ENCODE data around the gene IPCEF1. TPM values are rescaled to one million over a fixed set of nuclear protein-coding genes. Genes with fewer than 3 reads are reported as not detected.

Gene IPCEF1, protein sequence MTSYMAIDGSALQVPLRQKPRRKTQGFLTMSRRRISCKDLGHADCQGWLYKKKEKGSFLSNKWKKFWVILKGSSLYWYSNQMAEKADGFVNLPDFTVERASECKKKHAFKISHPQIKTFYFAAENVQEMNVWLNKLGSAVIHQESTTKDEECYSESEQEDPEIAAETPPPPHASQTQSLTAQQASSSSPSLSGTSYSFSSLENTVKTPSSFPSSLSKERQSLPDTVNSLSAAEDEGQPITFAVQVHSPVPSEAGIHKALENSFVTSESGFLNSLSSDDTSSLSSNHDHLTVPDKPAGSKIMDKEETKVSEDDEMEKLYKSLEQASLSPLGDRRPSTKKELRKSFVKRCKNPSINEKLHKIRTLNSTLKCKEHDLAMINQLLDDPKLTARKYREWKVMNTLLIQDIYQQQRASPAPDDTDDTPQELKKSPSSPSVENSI
- total RNA-seq = 2.2 and 2.3 TPM in 2 replicates

DNA sequence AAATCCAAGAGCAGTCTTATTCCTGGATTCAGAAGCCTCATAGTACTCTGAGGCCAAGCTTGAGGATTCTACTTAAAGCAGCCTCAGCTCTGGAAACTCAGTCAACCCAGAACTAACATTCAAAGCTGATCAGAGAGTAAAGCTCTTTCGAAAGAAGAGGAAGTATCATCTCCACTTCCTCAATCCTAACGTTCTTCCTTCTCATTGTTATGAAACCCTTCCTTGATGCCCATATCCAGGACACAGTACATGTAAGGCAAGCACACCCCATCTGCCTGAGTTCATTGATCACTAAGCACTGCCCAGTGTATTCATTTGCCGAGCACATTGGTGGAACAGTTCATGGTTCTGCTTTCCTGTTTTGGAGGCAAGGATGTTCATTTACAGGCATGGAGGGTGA, at the start of gene IPCEF1:
TSS of gene IPCEF1 (minus strand) at position 114 of the 400 bp plus-strand sequence. CDS start 90,856 bp downstream, outside the sequence.
- no peak for DNase-seq

DNA sequence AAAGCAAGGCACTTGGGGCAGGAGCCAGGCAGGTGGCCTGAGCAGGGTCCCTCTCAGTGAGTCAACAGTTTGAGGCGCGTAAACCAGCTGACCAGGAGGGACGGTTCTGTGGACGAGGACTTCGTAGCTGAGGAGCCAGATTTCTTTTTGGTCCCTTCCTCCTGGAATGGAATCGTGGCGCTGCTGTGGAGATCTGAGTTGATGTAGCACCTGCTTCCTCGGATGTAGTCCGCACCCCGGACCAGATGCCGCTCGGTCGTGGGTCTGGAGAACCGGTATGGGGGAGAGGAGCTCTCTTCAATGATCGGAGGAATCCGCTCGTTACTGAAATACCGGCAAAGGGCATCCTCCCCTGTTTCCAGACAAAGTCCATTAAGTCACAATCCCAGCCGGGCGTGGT, 49.7 kb upstream of the IPCEF1 start:
- no peak for DNase-seq

DNA sequence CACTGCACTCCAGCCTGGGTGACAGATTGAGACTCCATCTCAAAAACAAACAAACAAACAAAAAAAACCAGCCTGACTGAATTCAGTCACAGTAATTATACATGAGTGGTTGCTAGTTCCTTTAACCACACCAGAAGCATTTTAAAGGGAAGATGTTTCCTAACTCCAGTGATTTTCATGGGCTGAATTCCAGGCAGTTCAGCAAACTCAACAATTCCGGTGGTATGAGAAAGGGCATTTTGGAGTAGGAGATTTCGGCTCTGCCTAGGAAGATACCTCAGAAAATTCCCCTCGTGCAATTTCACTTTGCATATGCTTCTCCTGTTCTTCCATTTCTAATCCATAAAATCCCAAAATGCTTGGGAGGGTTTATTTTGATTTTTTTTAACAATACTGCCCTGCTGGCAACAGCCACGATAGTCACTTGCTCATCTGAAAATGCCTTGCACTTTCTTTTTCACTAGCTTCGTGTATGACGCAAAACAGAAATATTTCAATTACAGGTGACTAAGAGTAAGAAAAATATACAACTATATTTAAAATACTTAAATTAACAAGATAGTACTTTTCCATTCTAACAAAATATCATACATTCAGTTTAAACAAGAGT, 48.3 kb upstream of the IPCEF1 start:
- no peak for DNase-seq

DNA sequence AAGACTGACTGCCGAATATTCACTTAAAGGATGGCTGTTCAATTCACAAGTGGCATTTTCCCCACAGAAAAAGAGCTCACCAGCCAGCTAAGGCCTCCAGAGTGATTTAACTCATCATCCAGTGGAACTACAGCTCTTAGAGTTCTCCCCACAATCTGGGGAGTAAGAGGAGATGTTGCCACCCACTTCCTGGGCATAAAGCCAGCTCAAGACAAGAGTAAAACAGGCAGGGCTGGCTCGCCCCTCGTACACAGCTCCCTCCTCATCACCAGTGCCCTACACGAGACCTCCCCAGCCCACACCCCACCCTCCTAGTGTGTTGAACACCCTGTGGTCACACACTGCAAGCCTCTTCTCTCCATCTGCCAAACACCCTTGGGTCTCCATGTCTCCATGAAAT, 47.2 kb upstream of the IPCEF1 start:
- DNase-seq = peak; percentile 29

DNA sequence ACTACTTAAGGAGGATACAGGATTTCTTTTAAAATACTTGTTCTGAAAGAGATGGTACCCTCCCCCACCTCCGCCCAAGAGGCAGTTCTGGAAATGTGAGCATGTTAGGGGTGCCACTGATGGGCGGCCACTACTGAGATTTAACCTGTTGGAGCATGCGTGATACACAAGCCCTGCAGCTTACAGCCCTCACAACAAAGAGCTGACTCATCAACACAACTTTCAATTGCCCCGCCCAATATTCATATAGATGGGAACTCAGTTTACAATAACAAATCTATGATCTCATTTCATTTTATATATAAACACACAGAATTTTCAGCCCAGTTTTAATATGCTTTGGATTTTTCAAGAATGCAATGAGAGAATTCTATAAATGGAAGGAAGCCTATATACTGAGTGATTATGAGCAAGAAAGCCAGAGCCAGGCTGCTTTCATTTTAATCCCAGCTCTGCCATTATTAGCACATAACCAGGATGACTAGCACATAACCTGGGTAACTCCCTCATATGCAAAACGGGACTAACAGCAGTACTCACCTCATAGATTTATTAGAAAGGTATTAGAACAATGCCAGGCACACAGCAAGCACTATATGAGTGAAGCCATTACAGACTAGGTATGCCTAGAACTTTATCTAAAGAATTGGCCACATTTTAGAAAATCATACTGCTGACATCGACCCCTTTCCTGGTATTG, 45.6 kb upstream of the IPCEF1 start:
- DNase-seq = no peak

DNA sequence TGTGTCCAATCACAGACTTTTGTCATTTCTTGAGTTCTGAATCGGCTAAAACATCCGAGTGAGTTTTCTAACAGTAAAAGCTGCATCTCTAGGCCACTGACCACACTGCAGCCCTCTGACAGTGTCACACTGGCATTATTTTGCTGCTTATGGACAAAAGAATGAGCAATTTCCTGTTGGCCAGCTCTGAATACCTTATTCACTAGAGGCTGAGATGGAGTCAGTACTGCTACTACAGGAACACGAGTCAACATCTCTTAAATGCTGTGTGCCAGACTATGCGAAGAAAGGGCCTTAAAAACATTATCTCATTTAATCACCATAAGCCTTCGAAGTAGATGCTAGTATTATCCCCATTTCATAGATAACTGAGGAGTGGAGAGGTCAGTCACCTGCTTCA, 42.5 kb upstream of the IPCEF1 start:
- DNase-seq = peak; percentile 90

DNA sequence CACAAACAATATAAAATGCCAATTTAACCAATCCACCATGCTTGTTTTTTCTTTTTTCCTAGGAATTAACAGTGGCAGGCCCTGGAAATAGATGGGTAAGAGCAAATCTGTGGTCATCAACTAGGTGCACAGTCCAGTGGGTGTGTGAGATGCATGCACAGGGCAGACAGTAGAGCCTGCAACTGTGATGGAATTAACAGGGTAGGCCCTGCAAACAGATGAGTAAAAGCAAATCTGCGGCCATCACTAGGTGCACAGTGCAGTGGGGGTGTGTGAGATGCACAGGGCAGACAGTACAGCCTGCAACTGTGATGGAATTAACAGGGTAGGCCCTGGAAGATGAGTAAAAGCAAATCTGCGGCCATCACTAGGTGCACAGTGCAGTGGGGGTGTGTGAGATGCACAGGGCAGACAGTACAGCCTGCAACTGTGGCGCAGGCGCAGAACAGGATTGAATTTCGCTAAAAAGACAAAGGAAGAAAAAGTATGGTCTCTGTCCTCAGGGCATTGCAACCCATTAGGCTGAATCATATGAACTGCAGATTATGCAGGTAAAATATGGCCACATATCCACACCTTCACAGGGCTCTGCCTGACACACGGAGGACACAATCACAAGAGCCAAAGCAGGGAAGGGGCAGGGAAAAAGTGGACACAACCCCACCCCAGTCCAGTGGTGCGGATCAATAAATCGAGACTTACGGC, 41.0 kb upstream of the IPCEF1 start:
- DNase-seq = no peak

DNA sequence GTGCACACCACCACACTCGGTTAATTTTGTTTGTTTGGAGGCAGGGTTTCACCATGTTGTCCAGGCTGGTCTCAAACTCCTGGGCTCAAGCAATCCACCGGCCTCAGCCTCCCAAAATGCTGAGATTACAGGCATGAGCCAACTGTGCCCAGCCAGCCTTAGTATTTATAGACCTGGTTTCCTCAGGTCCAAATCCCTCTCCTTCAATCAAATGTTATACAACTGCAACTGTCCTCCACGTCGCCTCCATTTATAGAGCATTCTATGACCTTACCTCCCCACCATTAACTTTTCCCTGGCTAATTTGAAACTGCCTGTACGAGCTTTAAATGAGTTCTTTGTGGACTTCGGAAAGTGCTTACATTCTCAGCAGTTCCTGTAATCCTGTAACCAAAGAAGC, 39.3 kb upstream of the IPCEF1 start:
- no peak for DNase-seq

DNA sequence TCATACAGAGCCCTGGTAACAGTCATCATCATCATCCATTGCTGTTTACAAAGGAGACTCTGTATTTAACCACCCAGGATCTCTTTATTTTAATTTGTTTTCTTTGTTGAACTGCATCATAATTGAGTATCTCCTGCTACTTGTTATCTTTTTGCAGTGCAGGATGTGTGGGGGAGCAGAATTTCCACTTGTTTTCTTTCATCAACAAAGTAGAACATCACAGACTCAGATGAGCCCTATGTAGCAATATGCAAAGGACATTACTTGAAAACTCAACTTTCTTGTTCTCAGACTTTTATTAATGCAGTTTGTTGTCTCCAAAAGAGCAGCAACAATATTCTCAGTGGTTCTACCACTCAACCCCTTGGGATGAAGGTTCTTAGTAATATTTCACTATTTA, 38.7 kb upstream of the IPCEF1 start:
- no peak for DNase-seq

DNA sequence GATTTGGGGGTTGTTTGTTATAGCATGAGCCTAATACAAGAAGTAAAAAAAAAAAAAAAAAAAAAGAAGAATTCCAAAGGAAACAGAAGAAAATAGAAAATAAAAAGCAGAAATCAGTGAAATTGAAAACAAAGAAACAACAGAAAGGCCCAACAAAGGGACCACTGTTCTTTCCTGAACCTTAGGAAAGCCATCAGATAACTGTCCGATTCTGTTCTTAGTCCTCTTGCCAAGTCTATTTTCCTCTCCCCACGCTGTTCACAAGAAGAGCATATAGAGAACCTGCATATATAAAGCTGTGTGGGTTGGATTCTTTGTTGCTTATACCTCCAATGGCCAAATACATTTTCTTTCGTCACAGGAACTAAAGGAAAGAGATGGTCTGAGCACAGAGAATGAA, 38.0 kb upstream of the IPCEF1 start:
- no peak for DNase-seq

DNA sequence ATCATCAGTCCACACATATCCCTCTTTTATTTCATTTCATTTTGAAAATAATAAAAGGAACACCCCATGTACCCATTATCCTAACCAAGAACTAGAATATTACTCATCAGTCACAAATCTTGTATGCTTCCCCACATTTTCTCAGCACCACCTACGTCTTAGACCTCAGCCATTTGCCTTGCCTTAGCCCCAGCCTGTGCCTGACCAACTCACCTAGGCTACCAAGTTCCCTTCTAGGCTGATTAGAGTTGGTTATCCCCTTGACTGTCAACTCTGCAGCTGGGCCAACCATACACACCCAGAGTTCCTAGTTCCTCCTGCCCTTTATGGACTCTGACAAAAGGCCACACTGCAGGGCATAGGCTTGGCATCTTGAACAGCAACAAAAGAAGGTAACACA, 33.4 kb upstream of the IPCEF1 start:
- DNase-seq = no peak

DNA sequence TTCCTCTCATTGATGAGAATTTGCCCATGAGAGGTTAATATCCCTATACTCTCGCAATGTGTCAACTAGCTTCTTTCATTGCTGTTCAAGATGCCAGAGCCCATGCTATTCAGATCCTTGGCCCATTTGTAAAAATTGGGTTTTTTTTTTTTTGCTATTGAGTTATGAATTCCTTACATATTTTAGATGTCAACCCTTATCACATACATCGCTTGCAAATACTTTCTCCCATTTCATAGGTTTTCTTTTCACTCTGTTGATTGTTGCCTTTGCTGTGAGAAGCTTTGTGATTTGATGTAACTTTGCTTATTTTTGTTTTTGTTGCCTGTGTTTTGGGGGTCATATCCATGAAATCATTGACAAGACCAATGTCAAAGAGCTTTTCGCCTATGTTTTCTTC, 32.2 kb upstream of the IPCEF1 start:
- no peak for DNase-seq

DNA sequence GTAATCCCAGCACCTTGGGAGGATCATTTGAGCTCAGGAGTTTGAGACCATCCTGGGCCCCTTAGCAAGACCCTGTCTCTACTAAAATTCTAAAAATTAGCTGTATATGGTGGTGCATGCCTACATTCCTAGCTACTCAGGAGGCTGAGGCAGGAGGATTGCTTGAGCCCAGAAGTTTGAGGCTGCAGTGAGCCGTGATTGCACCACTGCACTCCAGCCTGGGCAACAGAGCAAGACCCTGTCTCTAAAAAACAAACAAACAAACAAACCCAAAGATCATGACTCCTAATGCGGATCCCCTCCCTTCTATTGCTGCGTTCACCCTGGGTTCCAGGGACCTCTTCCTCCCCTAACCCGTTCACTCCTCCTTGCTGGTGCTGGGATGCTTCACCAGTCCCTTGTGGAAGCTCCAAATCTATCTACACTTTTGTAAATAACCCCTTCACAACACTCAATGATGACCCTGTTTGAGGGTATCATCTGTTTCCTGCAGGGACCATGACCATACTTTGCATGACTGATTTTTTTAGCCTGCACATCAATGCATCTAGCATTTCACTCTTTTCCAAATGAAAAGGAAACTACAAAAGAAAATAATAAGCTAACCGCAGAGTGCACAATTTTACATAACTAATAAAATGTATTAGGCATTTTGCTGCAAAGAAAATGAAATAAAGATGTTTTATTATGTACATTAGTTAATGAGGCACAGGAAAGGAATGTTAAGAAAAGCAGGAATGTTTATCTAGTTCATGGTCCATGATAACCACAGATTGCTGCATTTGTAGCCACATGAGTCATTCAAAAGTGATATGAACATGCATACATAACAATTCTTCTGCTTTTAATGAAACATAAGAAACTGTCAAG, 30.5 kb upstream of the IPCEF1 start:
- peak; percentile 65 for DNase-seq

DNA sequence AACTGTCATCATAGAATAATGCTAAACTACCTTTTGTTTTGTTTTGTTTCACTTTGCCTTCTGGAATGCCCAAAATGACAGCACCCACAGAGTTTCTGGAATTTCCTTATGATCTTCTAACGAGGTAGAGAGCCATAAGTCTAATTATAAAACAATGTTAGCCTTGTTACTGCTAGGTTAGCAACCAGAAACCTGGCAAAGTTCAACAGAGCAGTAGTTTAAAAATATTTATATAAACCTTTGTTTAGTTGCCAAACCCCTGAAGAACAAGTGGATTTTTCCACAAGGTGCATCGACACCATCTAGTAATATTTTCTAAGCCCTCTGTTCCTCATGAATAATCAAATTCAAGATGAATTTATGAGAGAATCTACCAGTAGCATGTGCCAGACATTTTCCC, 27.6 kb upstream of the IPCEF1 start:
- no peak for DNase-seq

DNA sequence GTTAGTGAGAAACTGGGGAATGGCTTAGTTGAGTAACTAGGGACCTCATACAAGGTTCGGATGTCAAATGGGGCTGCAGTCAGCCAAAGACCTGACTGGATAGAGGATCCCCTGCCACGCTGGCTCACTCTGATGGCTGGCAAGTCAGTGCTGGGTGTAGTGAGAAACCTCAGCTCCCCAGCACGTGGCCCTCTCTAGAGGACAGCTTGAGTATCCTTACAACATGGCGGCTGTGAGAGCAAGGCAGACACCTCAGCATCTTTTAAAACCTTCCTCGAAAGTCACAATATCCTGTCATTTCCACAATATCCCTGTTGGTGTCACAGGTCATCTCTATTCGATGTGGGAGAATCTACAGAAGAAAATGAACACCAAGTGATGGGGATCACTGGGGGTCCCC, 26.7 kb upstream of the IPCEF1 start:
- no peak for DNase-seq

DNA sequence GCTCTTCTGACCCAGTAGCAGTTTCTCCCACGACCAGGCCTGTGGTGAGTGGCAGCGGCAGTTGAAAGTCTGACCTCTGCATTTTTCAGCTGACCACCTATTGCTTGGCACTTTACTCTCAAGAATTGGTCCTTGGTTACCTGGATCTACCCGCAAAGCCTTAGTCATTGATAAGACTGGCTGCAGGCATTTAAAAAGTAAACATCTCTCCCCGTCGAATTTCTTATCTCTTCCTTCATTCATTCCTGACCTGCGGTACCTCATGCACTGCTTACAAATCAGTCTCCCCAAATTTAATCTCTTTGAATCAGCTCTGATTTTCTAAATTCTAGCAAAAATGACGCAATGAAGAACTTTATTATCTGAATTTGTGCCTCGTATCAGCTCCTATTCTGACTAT, 26.1 kb upstream of the IPCEF1 start:
- no peak for DNase-seq

DNA sequence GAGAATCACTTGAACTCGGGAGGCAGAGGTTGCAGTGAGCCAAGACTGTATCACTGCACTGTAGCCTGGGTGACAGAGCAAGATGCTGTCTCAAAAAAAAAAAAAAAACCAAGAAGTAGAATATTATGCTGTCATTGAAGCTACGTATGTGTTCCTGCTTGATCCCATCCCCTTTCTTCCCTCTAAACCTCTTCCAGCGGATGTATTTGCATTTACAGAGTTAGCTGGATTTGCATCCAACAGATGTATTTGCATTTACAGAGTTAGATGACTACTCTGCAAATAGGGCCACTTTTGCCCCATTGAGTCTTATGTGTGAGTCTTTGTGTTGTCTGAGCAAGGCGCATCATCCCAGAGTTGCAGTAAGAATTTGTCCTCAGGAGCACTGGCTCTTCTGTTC, 24.9 kb upstream of the IPCEF1 start:
- no peak for DNase-seq

DNA sequence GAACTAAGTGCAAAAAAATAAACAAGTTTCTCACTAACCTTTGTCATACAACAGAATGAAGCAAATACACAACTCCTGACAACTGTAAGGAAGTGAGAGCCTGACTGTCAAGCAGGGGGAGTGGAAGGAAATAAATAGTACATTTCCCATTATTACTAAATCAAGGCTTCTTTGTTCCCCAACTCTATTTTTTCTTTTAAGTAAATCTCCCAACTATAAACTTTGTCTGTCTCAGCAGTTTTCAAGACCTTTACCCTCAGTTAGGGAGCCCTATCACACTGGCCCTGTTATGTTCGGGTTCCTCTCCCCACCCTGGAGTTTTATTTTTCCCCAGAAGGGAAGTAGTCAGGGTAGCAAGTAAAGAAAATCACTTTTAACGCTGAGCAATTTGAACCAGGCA, 24.1 kb upstream of the IPCEF1 start:
- DNase-seq = no peak

DNA sequence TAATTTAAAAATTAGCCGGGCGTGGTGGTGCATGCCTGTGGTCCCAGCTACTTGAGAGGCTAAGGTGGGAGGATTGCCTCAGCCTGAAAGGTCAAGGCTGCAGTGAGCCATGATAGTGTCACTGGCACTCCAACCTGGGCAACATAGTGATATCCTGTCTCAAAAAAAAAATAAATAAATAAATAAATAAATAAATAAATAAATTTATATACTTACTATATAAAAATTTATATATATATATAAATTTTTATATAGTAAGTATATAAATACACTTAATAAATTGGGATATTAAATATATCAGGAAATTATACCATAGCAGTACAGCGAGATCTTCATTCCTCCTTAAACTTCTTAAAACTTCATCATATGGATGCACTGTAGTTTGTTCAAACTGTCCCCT, 23.0 kb upstream of the IPCEF1 start:
- DNase-seq = no peak

DNA sequence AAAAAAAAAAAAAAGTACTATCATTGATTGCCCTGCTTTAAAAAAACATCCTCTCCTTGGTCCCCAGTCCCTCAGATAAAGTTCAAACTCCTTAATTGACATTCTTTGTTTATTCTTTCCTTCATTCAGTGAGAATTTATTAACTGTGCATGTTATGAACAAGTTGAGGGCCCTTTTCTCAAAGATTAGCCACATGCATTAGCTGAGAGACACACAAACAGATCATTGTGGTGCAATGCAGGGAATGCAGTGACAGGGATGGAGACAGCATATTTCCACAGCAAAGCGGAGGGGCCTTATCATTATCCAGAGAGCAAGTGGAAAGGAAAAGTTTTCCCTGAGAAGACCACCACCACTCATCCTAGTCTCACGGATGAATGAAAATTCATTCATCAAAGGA, 21.9 kb upstream of the IPCEF1 start:
- DNase-seq = no peak

DNA sequence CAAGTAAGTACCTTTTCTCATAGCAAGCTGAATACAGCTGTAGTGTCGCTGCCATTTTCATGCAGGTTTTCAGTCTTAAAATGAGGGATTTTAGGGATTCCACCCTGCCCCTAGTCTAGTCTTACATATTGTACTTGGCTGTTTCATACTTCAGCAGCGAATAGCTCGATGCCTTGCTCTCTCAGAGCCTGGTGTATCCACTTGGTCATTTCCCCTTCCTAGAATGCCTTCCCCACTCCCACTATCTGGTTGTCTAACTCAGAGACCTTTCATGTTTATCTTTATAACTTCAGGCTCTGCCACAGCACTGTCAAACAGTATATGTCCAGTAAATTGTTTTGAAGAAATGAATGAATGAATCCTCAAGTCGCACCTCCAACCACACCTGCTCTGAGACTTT, 21.1 kb upstream of the IPCEF1 start:
- no peak for DNase-seq

DNA sequence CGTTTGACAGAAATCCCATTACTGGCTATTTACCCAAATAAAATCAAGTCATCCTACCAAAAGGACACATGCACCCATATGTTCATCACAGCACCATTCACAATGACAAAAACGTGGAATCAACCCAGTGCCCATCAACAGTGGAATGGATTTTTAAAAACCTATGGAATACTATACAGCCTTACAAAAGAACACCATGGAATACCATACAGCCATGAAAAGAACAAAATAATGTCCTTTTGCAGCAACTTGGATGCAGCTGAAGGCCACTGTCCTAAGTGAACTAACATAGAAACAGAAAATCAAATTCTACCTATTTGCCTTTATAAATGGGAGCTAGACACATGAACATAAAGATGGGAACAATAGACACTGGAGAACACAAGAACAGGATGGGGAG, 17.4 kb upstream of the IPCEF1 start:
- no peak for DNase-seq
